IPS-20b (cell line): ENCODE results near the gene ZSWIM5.
"Not testable (repeated sequence)": the region's sequence is repeated elsewhere in the genome, so short reads cannot be mapped to it uniquely, and the experiment has no call there.

ENCODE experiments used
- H3K27ac ChIP-seq: one replicate; pipeline ENCODE4 v1.5.1; 2013; ENCODE audit warnings: low read length
- H3K27me3 ChIP-seq: 2 replicates; pipeline ENCODE4 v1.6.1; 2013; ENCODE audit warnings: mild to moderate bottlenecking, low read length, inconsistent platforms; ENCODE audit not compliant: insufficient read depth
- H3K36me3 ChIP-seq: 2 replicates; pipeline ENCODE4 v1.6.1; 2013; ENCODE audit warnings: low read depth, mild to moderate bottlenecking, inconsistent platforms, low read length, moderate library complexity; ENCODE audit not compliant: insufficient read depth
- H3K4me1 ChIP-seq: 2 replicates; pipeline ENCODE4 v1.6.1; 2013; ENCODE audit warnings: mild to moderate bottlenecking, control low read depth, inconsistent platforms, low read length, moderate library complexity; ENCODE audit not compliant: insufficient read depth
- H3K4me3 ChIP-seq: 2 replicates; pipeline ENCODE4 v1.5.1; 2013; ENCODE audit warnings: mild to moderate bottlenecking, low read length, inconsistent platforms
- H3K9ac ChIP-seq: 2 replicates; pipeline ENCODE4 v1.6.1; 2013; ENCODE audit warnings: low read depth, mild to moderate bottlenecking, inconsistent platforms, low read length, moderate library complexity
- H3K9me3 ChIP-seq: 2 replicates; pipeline ENCODE4 v1.6.1; 2013; ENCODE audit warnings: mild to moderate bottlenecking, low read depth, low read length, inconsistent platforms; ENCODE audit not compliant: insufficient read depth

ZSWIM5 gene

DNA sequence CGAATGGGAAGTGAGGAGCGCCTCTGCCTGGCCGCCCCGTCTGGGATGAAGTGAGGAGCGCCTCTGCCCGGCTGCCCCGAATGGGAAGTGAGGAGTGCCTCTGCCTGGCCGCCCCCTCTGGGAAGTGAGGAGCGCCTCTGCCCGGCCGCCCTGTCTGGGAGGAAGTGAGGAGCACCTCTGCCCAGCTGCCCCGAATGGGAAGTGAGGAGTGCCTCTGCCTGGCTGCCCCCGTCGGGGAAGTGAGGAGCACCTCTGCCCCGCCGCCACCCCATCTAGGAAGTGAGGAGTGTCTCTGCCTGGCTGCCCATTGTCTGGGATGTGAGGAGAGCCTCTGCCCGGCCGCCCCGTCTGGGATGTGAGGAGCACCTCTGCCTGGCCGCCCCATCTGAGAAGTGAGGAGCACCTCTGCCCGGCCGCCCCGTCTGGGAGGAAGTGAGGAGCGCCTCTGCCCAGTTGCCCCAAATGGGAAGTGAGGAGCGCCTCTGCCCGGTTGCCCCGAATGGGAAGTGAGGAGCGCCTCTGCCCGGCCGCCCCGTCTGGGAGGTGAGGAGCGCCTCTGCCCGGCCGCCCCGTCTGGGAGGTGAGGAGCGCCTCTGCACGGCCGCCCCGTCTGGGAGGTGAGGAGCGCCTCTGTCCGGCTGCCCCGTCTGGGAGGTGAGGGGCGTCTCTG, 100.8 kb downstream of the ZSWIM5 start:
- peaks cover 20% of the 10 kb centered on the region for H3K9me3 ChIP-seq
- not testable (repeated sequence) for H3K9ac ChIP-seq, H3K4me1 ChIP-seq, H3K27me3 ChIP-seq, H3K27ac ChIP-seq, H3K36me3 ChIP-seq, H3K4me3 ChIP-seq

DNA sequence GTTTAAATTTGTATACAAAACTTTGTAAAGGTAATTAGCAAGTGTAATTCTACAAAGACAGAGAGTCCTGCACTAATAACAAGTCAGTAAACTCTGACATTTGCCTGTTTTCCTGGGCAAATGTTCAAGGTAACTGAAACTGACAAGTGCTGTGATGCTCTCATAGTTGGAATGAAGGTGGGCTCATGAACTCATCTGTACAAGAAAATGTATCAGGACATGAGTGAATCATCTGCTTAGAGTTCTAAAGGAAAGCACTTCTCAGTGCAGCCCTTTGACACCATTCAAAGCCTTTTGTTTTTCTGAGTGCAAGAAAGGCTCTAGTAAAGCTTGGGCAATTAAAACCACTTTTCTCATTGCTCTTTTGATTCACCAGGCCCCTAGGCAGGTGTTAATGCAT, 102.9 kb downstream of the ZSWIM5 start:
- Histone ChIP-seq H3K27ac (no peak overlapping the region), H3K4me1 (no peaks in the 10 kb centered on the region), H3K27me3 (no peaks in the 10 kb centered on the region), H3K36me3 (no peaks in the 10 kb centered on the region), H3K9me3 (peaks cover 20% of the 10 kb centered on the region), H3K9ac (no peak overlapping the region), H3K4me3 (no peak overlapping the region)

- Histone ChIP-seq H3K9me3 (peaks cover 10% of the 10 kb centered on the region; the same call in 1 of the 2 replicates), H3K4me1 (no peaks in the 10 kb centered on the region), H3K4me3 (no peak overlapping the region), H3K27ac (no peak overlapping the region), H3K9ac (no peak overlapping the region), H3K36me3 (no peaks in the 10 kb centered on the region), H3K27me3 (no peaks in the 10 kb centered on the region)
These were observed 104.5 kb downstream of the ZSWIM5 start for GRCh38 chr1:45101947-45102346.

DNA sequence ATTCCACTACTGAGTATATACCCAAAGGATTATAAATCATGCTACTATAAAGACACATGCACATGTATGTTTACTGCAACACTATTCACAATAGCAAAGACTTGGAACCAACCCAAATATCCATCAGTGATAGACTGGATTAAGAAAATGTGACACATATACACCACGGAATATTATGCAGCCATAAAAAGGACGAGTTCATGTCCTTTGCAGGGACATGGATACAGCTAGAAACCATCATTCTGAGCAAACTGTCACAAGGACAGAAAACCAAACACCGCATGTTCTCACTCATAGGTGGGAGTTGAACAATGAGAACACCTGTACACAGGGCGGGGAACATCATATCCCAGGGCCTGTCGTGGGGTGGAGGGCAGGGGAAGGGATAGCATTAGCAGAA, 104.9 kb downstream of the ZSWIM5 start:
- H3K4me3 ChIP-seq, H3K27me3 ChIP-seq, H3K9me3 ChIP-seq, H3K27ac ChIP-seq, H3K36me3 ChIP-seq, H3K4me1 ChIP-seq, H3K9ac ChIP-seq: not testable (repeated sequence)

DNA sequence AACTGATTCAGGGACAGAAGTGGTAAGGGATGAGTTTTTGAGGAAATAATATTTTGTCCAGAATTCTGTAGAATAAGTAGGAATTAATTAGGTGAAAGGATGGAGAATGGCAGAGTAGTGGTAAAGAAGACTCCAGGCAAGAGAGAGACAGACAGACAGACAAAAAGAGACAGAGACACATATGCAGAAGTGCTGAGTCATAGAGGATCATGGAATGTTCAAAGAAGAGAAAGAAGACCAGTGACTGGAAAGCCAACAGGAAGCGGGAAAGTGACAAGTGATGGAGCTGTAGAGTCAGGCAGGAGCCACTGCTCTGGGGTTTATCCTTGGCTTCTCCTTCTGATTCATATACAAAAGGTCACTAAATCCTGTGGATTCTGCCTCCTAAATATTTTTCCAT, 108.5 kb downstream of the ZSWIM5 start:
- Histone ChIP-seq H3K4me3 (no peak overlapping the region), H3K9ac (no peak overlapping the region), H3K4me1 (no peaks in the 10 kb centered on the region), H3K27ac (no peak overlapping the region), H3K9me3 (no peaks in the 10 kb centered on the region), H3K27me3 (no peaks in the 10 kb centered on the region), H3K36me3 (no peaks in the 10 kb centered on the region)

DNA sequence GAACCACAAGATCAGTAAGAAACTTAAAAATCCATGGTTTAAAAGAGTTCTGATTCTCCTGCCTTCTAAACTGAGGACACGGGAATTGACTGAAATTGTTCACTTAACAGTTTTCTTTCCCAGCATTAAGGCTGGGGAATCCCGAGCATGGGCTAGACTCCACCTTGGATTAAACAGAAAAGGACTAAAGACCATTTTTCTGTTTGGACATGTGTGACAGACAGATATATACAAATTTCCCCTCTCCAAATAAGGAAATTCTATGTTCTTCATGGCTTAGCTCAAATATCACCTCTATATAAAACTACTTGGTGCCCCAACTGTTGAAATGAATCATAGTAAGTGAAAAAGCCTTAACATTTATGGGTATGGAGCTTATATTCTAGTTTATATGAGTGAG, 109.3 kb downstream of the ZSWIM5 start:
- Histone ChIP-seq H3K4me1 (no peaks in the 10 kb centered on the region), H3K9ac (no peak overlapping the region), H3K27me3 (no peaks in the 10 kb centered on the region), H3K9me3 (no peaks in the 10 kb centered on the region), H3K27ac (no peak overlapping the region), H3K36me3 (no peaks in the 10 kb centered on the region), H3K4me3 (no peak overlapping the region)

DNA sequence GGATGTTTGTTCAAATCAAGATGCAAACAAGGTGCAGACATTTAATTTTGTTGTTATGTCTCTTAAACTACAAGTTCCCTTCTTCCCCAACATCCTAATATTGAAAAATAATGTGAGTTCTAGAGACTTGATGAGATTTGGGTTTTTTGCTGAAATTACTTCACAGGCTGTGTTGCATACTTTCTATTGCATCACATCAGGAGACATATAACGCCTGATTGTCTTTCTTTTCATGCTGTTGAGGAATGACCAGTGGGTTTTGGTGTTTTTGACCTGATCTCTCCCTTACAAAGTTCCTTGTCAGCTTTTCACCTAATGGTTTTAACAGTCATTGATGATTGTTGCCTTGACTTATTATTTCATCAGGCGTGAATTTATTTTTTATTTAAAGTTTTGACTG, 111.0 kb downstream of the ZSWIM5 start:
- H3K9ac ChIP-seq: no peak overlapping the region
- H3K27ac ChIP-seq: no peak overlapping the region
- no peaks in the 10 kb centered on the region for H3K36me3 ChIP-seq
- H3K27me3 ChIP-seq: no peaks in the 10 kb centered on the region
- no peaks in the 10 kb centered on the region for H3K9me3 ChIP-seq
- no peak overlapping the region for H3K4me3 ChIP-seq
- H3K4me1 ChIP-seq: no peaks in the 10 kb centered on the region

DNA sequence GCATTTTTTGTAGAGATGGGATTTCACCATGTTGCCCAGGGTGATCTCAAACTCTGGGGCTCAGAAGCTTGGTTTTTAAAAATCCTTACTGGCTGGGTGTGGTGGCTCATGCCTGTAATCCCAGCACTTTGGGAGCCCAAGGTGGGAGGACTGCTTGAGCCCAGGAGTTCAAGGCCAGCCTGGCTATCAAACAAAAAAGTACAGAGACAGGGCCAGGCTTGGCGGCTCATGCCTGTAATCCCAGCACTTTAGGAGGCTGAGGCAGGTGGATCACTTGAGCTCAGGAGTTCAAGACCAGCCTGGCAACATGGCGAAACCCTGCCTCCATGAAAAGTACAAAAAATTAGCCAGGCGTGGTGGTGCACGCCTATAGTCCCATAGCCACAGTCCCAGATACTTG, 112.0 kb downstream of the ZSWIM5 start:
- H3K4me1 ChIP-seq, H3K27ac ChIP-seq, H3K36me3 ChIP-seq, H3K4me3 ChIP-seq, H3K9me3 ChIP-seq, H3K27me3 ChIP-seq, H3K9ac ChIP-seq: not testable (repeated sequence)

DNA sequence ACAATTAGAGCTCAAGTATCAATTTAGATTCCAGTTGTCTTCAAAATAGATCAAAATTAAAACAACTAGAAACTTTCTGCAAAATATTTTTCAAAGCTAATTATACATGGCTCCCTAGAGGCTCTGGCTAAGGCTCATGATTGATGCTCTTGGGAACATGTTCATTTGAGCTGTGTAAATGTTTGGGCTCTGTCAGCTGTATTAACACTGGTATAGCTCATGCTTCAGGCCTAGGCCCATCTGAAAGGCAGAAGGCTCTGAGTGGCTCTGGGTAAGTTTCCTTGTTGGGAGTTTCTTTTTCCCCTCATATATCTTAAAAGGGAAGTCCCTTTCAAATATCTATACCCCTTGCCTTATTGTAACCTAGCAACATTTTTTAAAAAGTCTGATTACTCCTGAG, 113.1 kb downstream of the ZSWIM5 start:
- Histone ChIP-seq H3K27ac (no peak overlapping the region), H3K4me3 (no peak overlapping the region), H3K9ac (no peak overlapping the region), H3K4me1 (no peaks in the 10 kb centered on the region), H3K27me3 (no peaks in the 10 kb centered on the region), H3K9me3 (no peaks in the 10 kb centered on the region), H3K36me3 (no peaks in the 10 kb centered on the region)

GRCh38 chr1:45089711-45090110, 116.7 kb downstream of the ZSWIM5 start:
- Histone ChIP-seq H3K4me1 (no peaks in the 10 kb centered on the region), H3K27me3 (no peaks in the 10 kb centered on the region), H3K9me3 (no peaks in the 10 kb centered on the region), H3K4me3 (no peak overlapping the region), H3K36me3 (no peaks in the 10 kb centered on the region), H3K9ac (no peak overlapping the region), H3K27ac (no peak overlapping the region)

DNA sequence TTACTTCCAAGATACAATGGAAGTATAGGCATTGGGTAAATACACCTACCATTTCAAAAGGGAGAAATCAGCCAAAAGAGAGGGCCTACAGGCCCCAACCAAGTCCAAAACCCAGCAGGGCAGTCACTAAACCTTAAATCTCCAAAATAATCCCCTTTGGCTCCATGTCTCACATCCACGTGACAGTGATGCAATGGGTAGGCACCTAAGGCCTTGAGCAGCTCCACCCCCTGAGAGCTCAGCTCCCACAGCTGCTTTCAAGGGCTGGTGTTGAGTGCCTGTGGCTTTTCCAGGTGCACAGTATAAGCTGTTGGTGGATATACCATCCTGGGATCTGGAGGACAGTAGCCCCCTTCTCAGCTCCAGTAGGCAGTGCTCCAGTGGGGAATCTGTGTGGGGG, 121.8 kb downstream of the ZSWIM5 start:
- Histone ChIP-seq H3K27me3 (no peaks in the 10 kb centered on the region), H3K4me1 (no peaks in the 10 kb centered on the region), H3K27ac (no peak overlapping the region)

GRCh38 chr1:45079533-45079932, 126.9 kb downstream of the ZSWIM5 start:
- Histone ChIP-seq H3K27me3 (no peaks in the 10 kb centered on the region), H3K9ac (no peak overlapping the region), H3K36me3 (no peaks in the 10 kb centered on the region), H3K4me1 (no peaks in the 10 kb centered on the region), H3K27ac (no peak overlapping the region), H3K9me3 (no peaks in the 10 kb centered on the region; the same call in 1 of the 2 replicates), H3K4me3 (no peak overlapping the region)

More for the DNA sequence above, 121.8 kb downstream of the ZSWIM5 start:
- Histone ChIP-seq H3K9ac (no peak overlapping the region), H3K4me3 (no peak overlapping the region), H3K36me3 (no peaks in the 10 kb centered on the region), H3K9me3 (no peaks in the 10 kb centered on the region; the same call in 1 of the 2 replicates)
